PFSK-1 (cell line): Measurements from ENCODE around the gene ZNF512B.

Experiments used
- FOXP2 ChIP-seq: optimal IDR thresholded peaks from 2 replicates; pipeline ENCODE3; 2011; ENCODE audit warnings: borderline replicate concordance, control low read depth, inconsistent platforms; ENCODE audit not compliant: insufficient read depth; ENCODE audit errors: extremely low read length, extremely low read depth
- POLR2AphosphoS5 ChIP-seq: IDR thresholded peaks from 2 replicates; pipeline ENCODE4 v1.6.1; 2012; ENCODE audit warnings: low read depth, mild to moderate bottlenecking, control low read depth, low read length, moderate library complexity
- SIN3A ChIP-seq: IDR thresholded peaks from 2 replicates; pipeline ENCODE4 v1.6.1; 2012; ENCODE audit warnings: mild to moderate bottlenecking, low read length, moderate library complexity, borderline replicate concordance; ENCODE audit not compliant: insufficient read depth
- TAF1 ChIP-seq: IDR thresholded peaks from 2 replicates; pipeline ENCODE4 v1.6.1; 2012; ENCODE audit warnings: low read length, control low read depth, borderline replicate concordance; ENCODE audit not compliant: insufficient read depth
- TF ChIP-seq, protein P1 (sequence below), 2 experiments: IDR thresholded peaks; 2 replicates each; pipeline versions ENCODE4 v1.6.1 to v1.8.0; 2011 to 2012; ENCODE audit warnings: low read depth in 2 of 2, low read length in 2 of 2, control low read depth in 1 of 2, inconsistent platforms in 1 of 2, mild to moderate bottlenecking in 1 of 2, moderate library complexity in 1 of 2; ENCODE audit not compliant: insufficient read depth in 1 of 2

ZNF512B gene

DNA sequence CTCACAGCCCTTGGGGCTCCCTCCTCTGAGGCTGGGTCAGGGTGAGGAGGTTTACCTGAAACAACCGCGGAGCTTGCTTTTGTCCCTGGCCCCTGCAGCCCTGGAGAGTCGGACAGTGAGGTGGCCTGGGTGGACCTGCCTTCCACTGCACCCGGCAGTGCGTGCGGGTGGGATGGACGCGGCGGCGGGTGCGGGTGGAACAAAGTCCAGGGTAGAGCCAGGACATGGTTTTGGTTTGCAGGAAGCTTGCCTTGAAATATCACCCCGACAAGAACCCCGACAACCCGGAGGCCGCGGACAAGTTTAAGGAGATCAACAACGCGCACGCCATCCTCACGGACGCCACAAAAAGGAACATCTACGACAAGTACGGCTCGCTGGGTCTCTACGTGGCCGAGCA, 40.7 kb downstream of the ZNF512B start:
- TF ChIP-seq FOXP2, result no peak
- no peak for TF ChIP-seq TAF1
- TF ChIP-seq, protein P1, sequence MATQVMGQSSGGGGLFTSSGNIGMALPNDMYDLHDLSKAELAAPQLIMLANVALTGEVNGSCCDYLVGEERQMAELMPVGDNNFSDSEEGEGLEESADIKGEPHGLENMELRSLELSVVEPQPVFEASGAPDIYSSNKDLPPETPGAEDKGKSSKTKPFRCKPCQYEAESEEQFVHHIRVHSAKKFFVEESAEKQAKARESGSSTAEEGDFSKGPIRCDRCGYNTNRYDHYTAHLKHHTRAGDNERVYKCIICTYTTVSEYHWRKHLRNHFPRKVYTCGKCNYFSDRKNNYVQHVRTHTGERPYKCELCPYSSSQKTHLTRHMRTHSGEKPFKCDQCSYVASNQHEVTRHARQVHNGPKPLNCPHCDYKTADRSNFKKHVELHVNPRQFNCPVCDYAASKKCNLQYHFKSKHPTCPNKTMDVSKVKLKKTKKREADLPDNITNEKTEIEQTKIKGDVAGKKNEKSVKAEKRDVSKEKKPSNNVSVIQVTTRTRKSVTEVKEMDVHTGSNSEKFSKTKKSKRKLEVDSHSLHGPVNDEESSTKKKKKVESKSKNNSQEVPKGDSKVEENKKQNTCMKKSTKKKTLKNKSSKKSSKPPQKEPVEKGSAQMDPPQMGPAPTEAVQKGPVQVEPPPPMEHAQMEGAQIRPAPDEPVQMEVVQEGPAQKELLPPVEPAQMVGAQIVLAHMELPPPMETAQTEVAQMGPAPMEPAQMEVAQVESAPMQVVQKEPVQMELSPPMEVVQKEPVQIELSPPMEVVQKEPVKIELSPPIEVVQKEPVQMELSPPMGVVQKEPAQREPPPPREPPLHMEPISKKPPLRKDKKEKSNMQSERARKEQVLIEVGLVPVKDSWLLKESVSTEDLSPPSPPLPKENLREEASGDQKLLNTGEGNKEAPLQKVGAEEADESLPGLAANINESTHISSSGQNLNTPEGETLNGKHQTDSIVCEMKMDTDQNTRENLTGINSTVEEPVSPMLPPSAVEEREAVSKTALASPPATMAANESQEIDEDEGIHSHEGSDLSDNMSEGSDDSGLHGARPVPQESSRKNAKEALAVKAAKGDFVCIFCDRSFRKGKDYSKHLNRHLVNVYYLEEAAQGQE (IDR thresholded peaks at IDR 0.05; ENCODE audit: insufficient read depth in 1 of 2, low read depth in 2 of 2, low read length in 2 of 2), result no peak
- no peak for TF ChIP-seq POLR2AphosphoS5
- no peak for TF ChIP-seq SIN3A

DNA sequence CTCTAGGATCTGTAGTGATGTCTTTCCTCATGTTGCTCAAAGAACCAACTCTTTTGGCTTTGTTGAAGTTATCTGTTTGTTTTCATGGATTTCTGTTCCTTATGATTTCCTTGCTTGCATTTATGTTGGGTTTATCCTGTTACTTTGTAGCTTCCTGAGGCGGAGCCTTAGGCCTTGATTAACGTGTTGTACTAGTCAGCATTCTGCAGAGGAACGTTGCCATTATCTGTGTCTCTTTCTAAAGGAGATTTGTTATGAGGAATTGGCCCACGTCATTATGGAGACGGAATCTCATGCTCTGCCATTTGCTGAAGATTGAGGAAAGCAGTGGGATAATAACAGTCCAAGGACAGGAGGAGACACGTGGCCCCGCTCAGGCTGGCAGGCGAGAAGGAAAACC, 43.4 kb downstream of the ZNF512B start:
- no peak for TF ChIP-seq POLR2AphosphoS5
- TF ChIP-seq, protein P1 (IDR thresholded peaks at IDR 0.05; ENCODE audit: insufficient read depth in 1 of 2, low read depth in 2 of 2, low read length in 2 of 2), result no peak
- TF ChIP-seq FOXP2, result no peak
- no peak for TF ChIP-seq SIN3A
- TF ChIP-seq TAF1, result no peak

DNA sequence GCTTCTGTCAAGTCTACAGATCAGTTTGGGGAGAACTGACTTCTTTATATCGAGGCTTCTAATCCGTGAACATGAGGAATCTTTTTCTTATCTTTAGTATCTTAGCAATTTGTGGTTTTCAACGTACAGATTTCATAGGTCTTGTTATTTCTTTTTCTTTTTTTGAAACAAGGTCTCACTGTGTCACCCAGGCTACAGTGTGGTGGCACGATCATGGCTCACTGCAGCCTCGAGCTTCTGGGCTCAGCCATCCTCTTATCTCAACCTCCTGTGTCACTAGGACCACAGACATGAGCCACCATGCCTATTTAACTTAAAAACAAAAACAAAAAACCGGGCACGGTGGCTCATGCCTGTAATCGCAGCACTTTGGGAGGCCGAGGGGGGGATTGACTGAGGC, 45.5 kb downstream of the ZNF512B start:
- TF ChIP-seq SIN3A (no peak), FOXP2 (no peak), POLR2AphosphoS5 (no peak), TAF1 (no peak)
- TF ChIP-seq, protein P1 (IDR thresholded peaks at IDR 0.05; ENCODE audit: insufficient read depth in 1 of 2, low read depth in 2 of 2, low read length in 2 of 2), result no peak

DNA sequence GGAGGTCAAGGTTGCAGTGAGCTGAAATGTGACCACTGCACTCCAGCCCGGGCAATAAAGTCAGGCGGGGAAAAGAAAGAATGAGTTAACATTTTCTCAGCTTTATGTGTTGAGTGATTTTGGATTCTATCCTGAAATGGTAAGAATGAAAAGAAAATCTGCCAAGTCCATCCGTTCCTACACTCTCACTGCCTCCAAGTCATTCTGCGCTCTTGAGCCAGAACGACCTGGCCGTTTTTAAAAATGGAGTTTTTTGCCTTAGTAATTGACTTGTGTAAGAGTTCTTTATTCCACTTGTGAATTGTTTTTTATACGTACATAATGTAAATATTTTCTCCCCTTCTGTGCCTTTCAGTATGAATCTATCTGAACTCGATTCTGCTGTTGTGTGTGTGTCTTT, 46.1 kb downstream of the ZNF512B start:
- TF ChIP-seq SIN3A, result no peak
- no peak for TF ChIP-seq FOXP2
- TF ChIP-seq POLR2AphosphoS5, result no peak
- no peak for TF ChIP-seq TAF1
- TF ChIP-seq, protein P1 (IDR thresholded peaks at IDR 0.05; ENCODE audit: insufficient read depth in 1 of 2, low read depth in 2 of 2, low read length in 2 of 2), result no peak

DNA sequence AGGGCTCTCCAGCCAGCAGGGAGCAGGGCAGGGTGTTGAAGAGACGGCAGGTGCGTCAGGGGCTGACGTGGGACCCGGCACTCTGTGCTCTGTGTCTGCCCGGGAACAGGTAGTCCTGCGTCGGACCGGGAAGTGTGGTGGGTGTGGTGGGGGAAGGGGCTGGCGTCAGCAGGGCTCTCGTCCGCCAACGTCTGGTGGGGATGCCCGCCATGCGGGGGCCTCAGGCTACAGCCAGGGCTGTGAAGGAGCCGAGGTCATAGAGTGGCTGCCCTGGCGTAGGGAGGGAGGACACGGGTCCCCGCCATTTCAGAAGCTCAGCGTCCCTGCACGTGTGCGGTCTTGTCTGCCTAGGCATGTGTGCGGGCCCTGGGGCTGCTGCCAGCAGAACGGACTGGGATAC, 49.5 kb downstream of the ZNF512B start:
- no peak for TF ChIP-seq TAF1
- TF ChIP-seq POLR2AphosphoS5, result no peak
- no peak for TF ChIP-seq SIN3A
- TF ChIP-seq, protein P1 (IDR thresholded peaks at IDR 0.05; ENCODE audit: insufficient read depth in 1 of 2, low read depth in 2 of 2, low read length in 2 of 2), result no peak
- no peak for TF ChIP-seq FOXP2
